Measurements from ENCODE around the gene AMPH.

Gene AMPH

DNA sequence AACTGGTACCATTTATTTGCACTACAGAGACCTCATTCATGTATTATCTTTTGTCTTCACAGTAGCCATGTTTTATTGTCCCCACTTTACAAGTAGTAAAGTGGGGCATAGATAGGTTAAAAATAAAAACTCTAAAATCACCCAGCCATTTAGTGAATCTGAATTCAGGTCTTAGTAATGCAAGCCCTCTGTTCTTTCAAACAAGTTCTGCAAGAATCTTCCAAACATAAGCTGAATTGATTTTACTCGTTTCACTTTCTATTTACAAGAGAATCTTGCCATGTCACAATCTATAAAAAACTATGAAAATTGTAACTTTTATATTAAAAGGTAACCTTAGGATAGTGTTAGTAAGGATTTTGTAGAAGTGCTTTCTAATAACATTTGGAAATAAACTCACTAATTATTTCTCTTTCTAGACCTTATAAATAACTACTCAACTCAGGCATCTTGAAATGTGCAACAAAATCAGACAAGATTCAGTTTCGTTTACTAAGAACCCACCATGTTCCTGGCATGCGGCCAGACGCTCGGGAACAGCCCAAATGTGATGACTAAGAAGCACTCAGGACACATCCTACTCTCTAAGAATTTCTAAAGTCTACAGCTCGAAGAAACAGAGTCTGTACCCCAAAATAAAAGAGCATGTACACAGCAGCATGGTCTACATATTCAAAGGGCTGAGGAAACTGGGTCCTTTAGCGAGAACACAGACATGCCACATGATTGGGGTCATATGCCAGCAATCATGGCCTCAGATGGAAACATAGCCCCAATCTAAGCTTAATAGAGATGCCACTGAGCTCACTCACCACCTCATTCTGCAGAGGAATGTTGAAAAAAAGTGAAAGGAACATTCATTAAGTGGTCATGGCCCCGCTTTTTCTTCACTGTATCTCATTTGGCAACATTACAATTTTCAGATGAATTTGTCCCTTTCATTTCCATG lies 167.6 kb downstream of the AMPH start:
- DNase-seq (ENCODE audit: low read depth, low spot score): peak; percentile 74

DNA sequence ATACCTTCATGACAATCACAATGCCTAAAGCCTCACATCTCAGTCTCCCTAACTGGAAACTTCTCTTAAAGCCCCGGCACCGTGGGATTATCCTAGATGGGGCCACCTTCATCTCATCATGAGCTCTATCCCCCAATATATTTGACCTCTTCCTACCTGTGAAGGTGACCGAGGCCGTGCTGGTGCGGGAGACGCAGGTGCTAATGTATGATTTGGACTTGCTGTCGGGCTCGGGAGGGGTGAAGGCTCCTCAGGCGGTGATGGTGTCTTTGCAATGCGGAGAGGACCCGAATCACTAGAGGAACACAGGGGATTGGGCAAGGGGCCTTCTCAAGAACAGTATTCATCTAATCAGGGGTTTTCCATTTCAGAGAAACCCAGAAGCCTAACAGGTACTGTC lies 168.4 kb downstream of the AMPH start:
- no peak for DNase-seq (ENCODE audit: low read depth, low spot score)

DNA sequence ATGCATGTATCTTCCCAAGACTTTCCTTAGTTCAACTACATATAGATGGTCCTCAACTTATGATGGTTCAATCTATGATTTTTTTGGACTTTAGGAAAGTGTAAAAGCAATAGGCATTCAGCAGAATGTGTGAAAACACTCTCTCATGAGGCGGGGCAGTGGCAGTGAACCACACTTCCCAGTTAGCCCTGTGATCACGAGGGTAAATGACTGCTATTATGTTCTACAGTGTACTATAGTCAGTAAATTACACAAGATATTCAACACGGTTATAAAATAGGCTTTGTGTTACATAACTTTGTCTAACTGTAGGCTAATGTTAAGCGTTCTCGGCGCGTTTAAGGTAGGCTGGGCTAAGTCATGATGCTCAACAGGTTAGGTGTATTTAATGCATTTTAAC lies 169.3 kb downstream of the AMPH start:
- DNase-seq (ENCODE audit: low read depth, low spot score): no peak

DNA sequence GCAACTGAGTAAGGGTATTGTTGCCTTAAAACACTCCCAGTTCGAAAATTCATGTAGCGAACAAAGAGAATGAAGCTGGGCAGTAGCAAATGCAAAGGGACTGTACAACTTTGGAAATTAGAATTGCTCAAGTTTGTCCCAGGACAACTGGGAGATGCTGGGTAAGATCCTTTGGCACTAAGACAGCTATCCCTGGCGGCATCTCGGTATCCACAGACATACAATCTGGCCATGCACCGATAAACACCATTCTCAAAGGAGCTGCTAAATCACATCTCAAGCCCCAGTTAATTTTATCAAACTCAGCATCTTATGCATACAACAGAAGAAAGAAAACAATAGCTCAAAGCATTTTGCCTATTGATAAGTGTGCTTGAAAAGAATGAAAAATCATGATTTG lies 177.3 kb downstream of the AMPH start:
- no peak for DNase-seq (ENCODE audit: low read depth, low spot score)

DNA sequence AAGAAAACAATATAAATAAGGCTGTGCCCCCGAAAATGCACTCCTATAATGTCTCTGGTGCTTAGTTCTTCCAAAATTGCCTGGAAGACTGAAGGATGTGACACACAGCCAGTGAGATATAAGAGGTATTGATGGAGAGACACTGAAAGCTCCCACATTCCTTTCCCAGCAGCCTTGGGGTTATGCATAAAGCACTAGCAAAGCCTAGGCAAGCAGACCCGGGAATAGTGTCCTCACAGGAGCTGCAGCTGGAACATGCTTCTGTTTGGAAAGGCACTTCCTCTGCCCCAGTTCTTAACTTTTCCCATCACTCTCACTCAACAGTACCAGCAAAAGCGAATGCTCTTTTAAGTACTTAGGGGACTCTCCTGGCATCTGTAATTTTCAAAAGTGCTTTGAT lies 178.0 kb downstream of the AMPH start:
- no peak for DNase-seq (ENCODE audit: low read depth, low spot score)

DNA sequence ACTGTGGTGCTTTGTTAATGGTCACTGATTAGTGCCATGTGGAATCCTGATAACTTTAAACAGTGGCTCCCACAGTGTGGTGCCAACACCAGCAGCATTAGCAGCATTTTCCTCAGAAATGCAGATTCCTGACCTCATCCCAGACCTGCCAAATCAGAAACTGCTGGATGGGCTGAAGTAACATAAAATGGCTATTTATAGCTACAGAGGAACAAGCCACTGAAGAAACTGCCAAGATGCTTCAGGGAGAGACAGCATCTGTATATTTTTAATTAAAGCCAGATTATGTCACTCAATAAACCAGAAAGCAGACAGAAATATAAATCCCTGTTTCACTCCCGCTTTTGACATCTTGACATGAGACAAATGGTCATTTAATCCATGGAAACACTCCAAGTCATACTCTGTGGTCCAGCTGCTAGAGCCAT lies 178.5 kb downstream of the AMPH start:
- DNase-seq (ENCODE audit: low read depth, low spot score): peak; percentile 39

DNA sequence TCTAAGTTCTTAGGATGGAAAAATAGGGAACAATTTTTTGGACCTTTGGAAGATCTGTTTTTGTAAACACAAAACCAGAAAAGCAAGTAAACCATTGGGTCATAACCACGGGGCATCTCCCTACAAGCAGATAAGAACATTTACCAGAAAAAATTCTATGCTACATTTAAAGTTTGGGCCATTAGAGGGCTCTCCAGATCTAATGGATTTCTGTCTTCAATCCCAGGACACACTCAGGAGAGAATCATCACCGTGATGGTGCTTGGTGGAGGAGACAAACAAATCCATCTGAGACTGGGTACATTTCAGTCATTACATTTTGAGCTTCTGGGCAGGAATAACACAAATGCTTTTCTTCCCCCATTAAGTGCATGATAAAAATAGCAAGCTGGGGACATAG lies 179.3 kb downstream of the AMPH start:
- peak; percentile 63 for DNase-seq (ENCODE audit: low read depth, low spot score)

DNA sequence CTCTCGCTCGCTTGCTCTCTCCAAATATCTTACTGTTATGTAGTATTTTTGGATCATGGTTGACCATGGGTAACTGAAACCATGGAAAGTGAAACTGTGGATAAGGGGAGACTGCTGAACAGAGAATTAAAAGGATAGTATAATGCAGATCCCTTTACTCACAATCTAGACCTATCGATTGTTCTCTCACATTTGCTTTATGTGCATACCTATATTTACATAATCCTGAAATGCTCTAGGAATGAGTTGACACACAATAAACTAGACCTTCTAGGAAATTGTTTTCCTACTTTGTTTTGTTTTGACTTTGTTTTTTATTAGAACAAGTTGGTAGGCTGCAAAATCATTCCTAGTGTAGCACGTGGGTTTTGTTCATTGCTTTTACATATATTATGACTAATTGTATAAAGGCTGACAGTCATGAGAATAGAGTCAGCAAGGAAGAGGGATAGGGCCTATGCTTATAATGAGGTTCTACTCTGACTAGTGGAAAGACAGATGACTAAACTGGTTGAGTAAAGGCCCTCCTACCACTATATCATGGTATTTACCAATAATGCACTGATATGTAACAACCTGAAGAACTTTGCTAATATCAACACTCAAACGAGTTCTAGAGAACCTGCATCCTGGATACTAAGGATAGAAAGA lies 182.5 kb downstream of the AMPH start:
- peak; percentile 5 for DNase-seq (ENCODE audit: low read depth, low spot score)

DNA sequence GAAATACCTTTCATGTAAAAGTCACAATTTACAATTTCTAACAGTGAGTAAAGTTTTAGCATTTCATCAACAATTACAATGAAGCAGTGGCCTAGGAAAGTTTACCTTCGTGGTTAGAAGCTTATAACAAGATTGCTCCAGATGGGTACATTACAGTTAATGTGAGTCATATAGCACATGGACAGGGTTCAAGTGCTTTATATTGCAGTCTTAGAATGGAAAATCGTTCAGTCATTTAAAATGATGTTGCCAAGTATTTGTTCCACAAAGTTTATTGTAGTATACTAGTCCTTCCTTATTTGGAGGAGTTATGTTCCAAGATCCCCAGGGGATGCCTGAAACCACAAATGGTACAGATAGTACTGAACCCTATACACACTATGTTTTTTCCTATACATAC lies 183.1 kb downstream of the AMPH start:
- DNase-seq (ENCODE audit: low read depth, low spot score): peak; percentile 50

DNA sequence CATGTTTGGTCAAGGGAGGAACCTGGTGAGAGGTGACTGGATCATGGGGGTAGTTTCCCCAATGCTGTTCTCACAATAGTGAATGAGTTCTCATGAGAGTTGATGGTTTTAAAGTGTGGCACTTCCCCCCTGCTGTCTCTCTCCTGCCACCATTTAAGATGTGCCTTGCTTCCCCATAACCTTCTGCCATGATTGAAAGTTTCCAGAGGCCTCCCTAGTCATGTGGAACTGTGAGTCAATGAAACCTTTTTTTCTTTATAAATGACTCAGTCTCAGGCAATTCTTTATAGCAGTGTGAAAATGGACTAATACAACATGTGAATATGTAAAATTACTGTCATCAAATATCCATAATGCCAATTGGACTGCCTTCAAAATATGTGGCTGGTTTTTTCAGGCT lies 192.2 kb downstream of the AMPH start:
- DNase-seq (ENCODE audit: low read depth, low spot score): no peak

DNA sequence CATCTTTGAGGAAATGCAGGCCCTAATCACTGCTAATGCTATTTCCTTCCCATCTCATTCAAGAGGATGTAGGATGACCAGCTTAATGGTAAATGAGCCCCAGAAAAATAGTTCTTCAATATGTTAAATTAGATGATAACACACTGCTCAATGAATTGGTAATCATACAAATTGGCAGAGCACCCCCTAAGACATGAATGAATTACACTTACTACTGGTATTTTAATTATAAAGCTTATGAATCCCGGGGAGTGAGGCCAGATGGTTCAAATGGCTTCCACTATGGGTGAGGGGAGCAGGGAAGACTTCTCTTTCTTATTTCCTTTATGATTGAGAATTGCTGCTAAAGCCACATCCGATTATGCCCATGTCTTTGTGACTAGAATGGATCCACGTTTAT lies 198.5 kb downstream of the AMPH start:
- DNase-seq (ENCODE audit: low read depth, low spot score): no peak

DNA sequence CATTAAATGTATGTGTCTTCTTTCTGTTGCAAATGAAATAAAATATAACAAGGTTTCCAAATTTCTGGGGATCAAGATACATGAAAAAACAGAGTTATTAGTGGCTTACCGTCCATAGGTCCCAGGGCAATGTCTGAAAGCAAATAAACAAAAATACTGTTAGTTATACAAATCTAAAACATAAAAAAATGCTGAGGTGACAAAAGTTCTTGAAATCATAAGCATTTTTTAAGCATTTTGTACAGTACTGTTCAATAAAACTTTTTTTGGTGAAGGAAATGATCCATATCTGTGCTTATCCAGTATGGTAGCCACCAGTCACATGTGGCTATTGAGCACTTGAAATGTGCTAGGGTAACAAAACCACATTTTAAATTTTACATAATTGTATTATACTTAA lies 199.1 kb downstream of the AMPH start:
- no peak for DNase-seq (ENCODE audit: low read depth, low spot score)

DNA sequence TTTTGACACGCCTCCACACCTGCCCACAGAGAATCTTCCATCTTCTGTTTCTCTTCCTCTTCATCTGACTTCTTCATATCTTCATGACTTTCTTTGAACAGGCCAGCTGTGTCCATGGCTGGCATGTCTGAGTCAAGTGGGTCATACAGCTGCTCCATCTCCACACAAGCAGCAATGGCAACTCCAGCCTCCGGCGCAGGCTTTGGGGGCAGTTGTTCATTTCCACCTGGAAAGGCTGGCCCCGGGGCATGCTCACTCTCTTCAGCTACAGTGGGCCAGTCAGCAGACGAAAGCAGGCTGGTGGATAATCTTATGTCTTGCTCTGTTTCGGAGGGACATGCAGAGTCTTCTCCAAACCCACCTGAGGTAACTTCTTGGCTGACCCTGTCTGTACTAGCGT lies 202.1 kb downstream of the AMPH start:
- no peak for DNase-seq (ENCODE audit: low read depth, low spot score)

DNA sequence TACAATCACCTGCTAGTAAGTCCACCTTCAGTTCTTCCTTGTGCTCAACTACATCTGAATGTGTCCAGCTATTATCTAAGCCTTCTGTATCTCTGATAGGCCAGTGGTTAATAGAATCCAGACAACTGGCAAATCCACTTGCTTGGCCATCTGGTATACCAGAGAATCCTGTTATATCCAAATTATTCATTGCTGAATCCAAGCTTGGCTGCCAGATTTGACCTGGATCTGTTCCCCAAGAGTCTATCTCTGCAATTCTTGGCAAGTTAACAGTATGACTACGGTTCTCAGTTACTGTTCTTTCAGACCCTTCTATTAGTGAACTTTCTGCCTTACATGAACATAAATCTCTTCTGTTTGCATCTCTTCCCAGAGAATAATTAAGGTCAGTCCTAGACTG lies 203.1 kb downstream of the AMPH start:
- DNase-seq (ENCODE audit: low read depth, low spot score): peak; percentile 43

DNA sequence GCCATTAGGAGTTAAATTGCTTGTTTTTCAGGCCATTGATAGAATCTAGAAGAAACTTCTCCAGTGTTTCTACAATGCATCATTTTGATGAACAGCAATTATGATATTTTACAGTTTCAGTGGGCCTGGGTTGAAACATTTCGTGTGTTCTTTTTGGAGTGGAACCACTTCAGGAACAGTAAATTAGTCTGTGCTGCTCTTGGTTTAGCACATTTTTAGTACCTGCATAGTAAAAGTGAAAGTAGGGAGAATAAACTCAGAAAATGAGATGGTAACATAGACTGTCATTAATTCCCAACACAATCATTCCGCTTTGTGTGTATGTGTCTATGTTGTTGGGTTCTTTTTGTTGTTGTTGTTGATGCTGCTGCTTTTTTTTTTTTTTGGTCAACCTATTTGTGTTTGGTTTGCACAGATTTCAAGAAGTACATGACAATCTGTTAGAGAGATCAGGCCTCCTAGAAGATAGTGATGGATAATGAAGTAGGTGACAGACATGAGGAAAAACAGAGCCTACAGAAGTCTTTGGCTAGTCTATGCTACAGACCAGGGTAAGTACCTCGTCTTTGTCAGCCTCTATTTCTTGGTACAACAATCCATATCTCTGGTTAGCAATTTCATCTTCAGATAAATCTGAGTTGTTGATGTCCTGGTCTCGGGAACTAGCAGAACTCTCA lies 203.8 kb downstream of the AMPH start:
- DNase-seq (ENCODE audit: low read depth, low spot score): no peak

DNA sequence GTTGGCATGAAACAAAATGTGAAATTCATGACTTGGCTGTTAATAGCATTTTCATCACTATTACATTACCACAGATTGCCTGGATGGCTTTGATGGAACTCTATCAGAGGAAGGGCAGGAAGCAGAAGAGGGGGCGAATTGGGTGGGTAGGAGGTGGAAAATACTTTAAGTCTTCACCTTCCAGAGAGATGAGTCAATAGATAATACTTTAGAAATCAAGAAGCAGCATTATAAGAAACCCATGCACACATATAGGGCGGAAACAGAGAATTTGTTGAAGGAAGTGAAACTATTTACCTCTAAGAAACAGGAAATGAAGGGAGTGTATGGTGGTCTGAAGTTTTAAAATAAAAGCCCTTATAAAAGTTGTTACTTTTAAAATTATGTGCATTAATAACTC lies 205.7 kb downstream of the AMPH start:
- no peak for DNase-seq (ENCODE audit: low read depth, low spot score)

DNA sequence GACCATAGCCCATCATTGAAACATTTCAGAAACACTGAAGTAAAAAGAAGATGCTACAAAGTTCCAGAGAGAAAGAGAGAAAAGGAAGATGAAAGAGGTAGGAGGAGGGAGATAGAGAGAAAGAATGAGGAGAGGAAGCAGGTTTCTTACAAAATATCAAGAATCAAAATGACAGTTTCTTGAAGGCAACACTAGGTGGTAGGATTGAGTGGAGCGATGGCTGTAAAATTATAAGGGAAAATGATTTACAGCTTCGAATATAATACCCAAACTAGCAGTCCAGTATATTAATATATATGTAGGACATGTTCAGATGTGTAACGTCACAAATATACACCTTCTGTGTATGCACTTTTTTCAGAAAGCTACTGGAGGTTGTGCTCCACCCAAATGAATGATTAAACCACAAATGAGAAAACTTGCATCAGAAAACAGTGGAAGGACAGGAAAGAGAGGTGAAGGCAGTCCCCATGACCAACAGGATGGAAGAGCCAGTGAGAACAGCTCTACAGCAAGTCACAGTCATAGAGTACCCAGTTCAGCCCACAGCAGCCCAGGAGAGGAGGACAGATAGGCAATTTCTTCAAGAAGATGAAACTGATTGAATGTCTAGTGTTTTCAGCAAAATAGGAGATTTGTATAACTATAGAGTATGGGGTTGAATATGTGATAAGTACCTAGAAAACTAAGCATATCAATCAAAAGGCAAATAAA lies 206.3 kb downstream of the AMPH start:
- DNase-seq (ENCODE audit: low read depth, low spot score): no peak

DNA sequence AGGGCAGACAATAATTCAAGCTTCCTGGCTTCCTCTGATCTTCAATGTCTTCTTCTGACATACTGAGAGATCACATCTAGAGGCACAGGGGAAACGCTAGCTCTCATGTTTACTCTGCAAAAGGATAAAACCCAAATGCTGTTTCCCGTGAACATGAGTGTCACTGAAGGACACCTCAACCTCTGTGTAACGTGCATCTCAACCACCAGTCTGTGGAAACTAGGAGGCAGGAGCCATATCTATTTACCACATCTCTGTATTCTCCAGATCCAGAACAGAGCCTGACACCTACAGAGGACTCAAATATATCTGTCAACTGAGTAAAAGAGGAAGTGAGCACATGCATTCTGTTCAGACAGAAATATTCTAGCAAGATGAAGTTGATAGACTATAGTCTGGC lies 217.4 kb downstream of the AMPH start:
- no peak for DNase-seq (ENCODE audit: low read depth, low spot score)

DNA sequence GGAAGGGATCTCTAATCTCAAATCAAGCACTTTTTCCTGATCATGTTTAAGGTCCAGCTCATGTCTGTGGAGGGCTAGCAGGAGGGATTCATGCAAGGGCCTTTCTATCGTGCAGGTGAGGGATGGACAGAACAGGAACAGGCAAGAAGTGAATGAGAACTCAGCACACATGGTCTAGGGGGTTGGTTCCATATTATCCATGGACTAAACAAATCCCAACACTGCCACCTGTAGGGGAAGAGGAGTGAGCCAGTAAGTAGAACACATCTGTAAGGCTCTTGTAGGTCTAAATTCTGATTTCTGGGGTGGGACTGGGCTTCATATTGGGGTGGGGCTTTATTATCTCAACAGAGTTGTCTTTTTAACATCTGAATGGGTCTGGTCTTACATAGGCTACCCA lies 219.8 kb downstream of the AMPH start:
- DNase-seq (ENCODE audit: low read depth, low spot score): no peak

DNA sequence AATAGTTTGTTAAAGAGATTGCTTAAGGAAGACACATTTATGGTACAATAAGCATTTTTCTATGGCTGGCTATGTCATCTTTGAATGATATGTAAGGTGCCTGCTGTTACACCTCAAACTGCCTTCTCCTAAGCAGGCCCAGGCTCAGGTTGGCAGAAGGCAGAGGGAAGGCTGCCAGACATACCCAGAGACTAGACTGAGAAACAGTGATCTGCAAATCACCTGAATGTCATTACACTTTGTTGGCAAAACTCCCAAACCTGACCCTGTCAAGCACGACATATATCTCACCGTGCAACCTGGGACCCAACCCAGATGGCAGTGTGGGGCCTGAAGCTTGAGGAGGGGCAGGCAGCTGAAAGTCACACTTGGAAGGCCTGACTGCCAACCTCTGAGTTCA lies 221.1 kb downstream of the AMPH start:
- no peak for DNase-seq (ENCODE audit: low read depth, low spot score)

DNA sequence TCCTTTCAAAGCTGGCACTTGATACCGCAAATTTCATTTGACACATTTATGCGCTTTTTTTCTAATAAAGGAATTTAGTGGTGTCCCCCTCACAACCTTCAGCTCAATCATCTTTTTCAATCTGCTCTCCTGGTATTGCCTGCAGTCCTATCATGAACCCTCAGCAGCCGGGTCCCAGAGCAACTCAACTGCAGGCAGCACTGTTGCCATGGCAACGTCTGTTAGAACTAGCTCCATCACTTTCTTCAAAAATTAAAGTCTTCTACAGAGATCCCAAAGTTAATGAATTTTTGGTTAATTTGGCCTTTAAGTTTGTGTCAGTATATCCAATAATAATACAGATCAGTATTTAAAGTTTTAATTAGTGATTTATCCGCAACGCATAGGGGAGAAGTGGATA lies 221.6 kb downstream of the AMPH start:
- no peak for DNase-seq (ENCODE audit: low read depth, low spot score)

DNA sequence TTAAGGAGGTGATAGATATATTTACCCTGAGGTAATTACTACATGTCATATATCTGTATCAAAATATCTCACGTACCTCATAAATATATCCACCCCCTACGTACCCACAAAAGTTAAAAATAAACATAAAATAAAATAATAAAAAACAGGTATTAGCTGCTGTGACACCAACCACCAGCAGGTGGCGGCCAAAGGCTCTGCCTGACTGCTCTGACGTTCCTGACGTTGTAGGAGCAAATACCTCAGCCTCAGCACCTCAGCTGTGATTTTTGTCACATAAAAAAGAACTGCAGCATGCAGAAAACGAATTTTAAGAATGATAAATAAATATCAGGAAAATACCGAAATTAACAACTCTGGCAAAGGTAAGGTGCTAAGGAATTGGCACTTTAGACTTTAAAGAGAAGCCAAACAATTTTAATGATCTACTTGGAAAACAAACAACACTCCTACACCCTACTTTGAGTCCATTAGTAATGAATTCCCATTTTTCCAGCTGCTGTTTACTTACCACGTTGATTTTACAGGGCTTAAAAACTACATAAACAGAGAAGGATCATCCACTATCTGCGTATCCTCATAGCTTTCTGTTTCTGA lies 232.3 kb downstream of the AMPH start:
- peak; percentile 65 for DNase-seq (ENCODE audit: low read depth, low spot score)

All from astrocyte of the hippocampus (primary cell).